HepG2 (cell line): Measurements from ENCODE around the gene EGFL8.

ENCODE experiments used
- ARNT ChIP-seq: fragments of 450-650 bp; IDR thresholded peaks from 2 replicates; pipeline ENCODE4 v1.6.1; 2017
- CEBPB ChIP-seq: IDR thresholded peaks from 2 replicates; pipeline ENCODE4 v1.6.1; 2011; ENCODE audit warnings: low read depth, low read length, improper control_type of control experiment, borderline replicate concordance
- CTCF ChIP-seq: sonication (generic); formaldehyde crosslinking; IDR thresholded peaks from 2 replicates; pipeline ENCODE4 v1.5.0; 2020; ENCODE audit warnings: mild to moderate bottlenecking, missing genetic modification reagents, moderate library complexity
- GATAD2A ChIP-seq: IDR thresholded peaks from 2 replicates; pipeline ENCODE4 v1.6.1; 2016
- HDAC1 ChIP-seq: sonication (generic); formaldehyde crosslinking; IDR thresholded peaks from 2 replicates; pipeline ENCODE4 v1.5.1; 2020; ENCODE audit warnings: mild to moderate bottlenecking, missing genetic modification reagents
- PBX3 ChIP-seq: sonication (generic); formaldehyde crosslinking; IDR thresholded peaks from 2 replicates; pipeline ENCODE4 v1.8.1; 2023; ENCODE audit warnings: missing genetic modification reagents, inconsistent platforms, borderline replicate concordance
- PCBP1 ChIP-seq: fragments of 200-400 bp; formaldehyde crosslinking; IDR thresholded peaks from 2 replicates; pipeline ENCODE4 v1.6.1; 2017; ENCODE audit warnings: mild to moderate bottlenecking, low read depth, low read length, borderline replicate concordance
- POLR2A ChIP-seq, 2 experiments: IDR thresholded peaks; 2 replicates each; pipeline ENCODE4 v1.6.1; 2011; ENCODE audit warnings: low read depth in 2 of 2, low read length in 2 of 2, mild to moderate bottlenecking in 1 of 2, moderate library complexity in 1 of 2; ENCODE audit not compliant: insufficient read depth in 1 of 2
- REPIN1 ChIP-seq: sonication (generic); formaldehyde crosslinking; IDR thresholded peaks from 2 replicates; pipeline ENCODE4 v1.8.0; 2022; ENCODE audit warnings: missing genetic modification reagents, low read depth, mild to moderate bottlenecking, borderline replicate concordance
- ZNF354B ChIP-seq: sonication (generic); formaldehyde crosslinking; IDR thresholded peaks from 2 replicates; pipeline ENCODE4 v1.8.0; 2022; ENCODE audit warnings: mild to moderate bottlenecking, missing genetic modification reagents
- ZNF510 ChIP-seq: sonication (generic); formaldehyde crosslinking; IDR thresholded peaks from 2 replicates; pipeline ENCODE4 v1.4.0; 2020; ENCODE audit warnings: low read depth, mild to moderate bottlenecking, missing genetic modification reagents
- ZNF589 ChIP-seq: sonication (generic); formaldehyde crosslinking; conservative IDR thresholded peaks from 2 replicates; pipeline ENCODE4 v1.8.0; 2022; ENCODE audit warnings: mild to moderate bottlenecking, moderate library complexity, missing genetic modification reagents
- ZNF768 ChIP-seq: sonication (generic); formaldehyde crosslinking; IDR thresholded peaks from 2 replicates; pipeline ENCODE4 v1.4.0; 2020; ENCODE audit warnings: missing genetic modification reagents

GRCh38 chr6:32152769-32153563 lies 11.4 kb upstream of the EGFL8 start:
- TF ChIP-seq GATAD2A (no peak), ZNF589 (CRISPR knock-in tag) (no peak), CTCF (CRISPR knock-in tag) (no peak), POLR2A (IDR thresholded peaks at IDR 0.05; ENCODE audit: insufficient read depth in 1 of 2, low read depth in 2 of 2, low read length in 2 of 2) (no peak), PBX3 (CRISPR knock-in tag) (no peak), ZNF510 (CRISPR knock-in tag) (no peak), ZNF768 (no peak), HDAC1 (CRISPR knock-in tag) (no peak), ZNF354B (no peak), CEBPB (no peak), ARNT (no peak), PCBP1 (no peak), REPIN1 (CRISPR knock-in tag) (no peak)
